T-cell (primary cell): ENCODE data around the gene ZNF502. TPM values are rescaled to one million over a fixed set of nuclear protein-coding genes. Genes with fewer than 3 reads are reported as not detected.

ENCODE experiments used
- ATAC-seq, 4 experiments: fragments of 200-7000 bp in 3 of 4; fragments of 150-1000 bp in 1 of 4; cut with Tn5 transposase; replicated peaks in 1 of 4; 1 replicate in 3 of 4; 2 replicates in 1 of 4; pipeline ENCODE4 v1.10.0; 2021; ENCODE audit warnings: moderate library complexity in 3 of 4, mild to moderate bottlenecking in 2 of 4, moderate number of reproducible peaks in 1 of 4
- CTCF ChIA-PET, 2 donors: fragments of 300-600 bp; sonication (Branson Sonifier 250); formaldehyde crosslinking; loops; one replicate each; lab custom pipeline; 2022; ENCODE audit warnings: antibody characterized with exemption in 2 of 2; lab: Charles Lee
- POLR2A ChIA-PET, 2 donors: fragments of 300-600 bp; sonication (Branson Sonifier 250); formaldehyde crosslinking; loops; one replicate each; lab custom pipeline; 2022; ENCODE audit warnings: antibody characterized with exemption in 2 of 2; lab: Charles Lee
- DNase-seq, 35 experiments: peaks; one replicate each; pipeline versions ENCODE4 v3.0.0 to v3.0.0-alpha.2; 2013 to 2023
- H3K27ac ChIP-seq: one replicate; pipeline ENCODE4 v1.5.1; 2013; ENCODE audit warnings: low read length
- H3K27me3 ChIP-seq, 2 experiments: replicated peaks in 1 of 2; 1 replicate in 1 of 2; 2 replicates in 1 of 2; pipeline versions ENCODE4 v1.6.1 to v1.7.0; 2013; ENCODE audit warnings: low read length in 1 of 2, mixed read lengths in 1 of 2; ENCODE audit not compliant: control insufficient read depth in 2 of 2, insufficient read depth in 2 of 2; ENCODE audit errors: extremely low read depth in 1 of 2
- H3K36me3 ChIP-seq, 2 donors: 1 replicate in 1 of 2; 2 replicates in 1 of 2; pipeline versions ENCODE4 v1.6.1 to v1.7.0; 2013; ENCODE audit warnings: low read length in 1 of 2; ENCODE audit not compliant: control insufficient read depth in 2 of 2, insufficient read depth in 1 of 2; ENCODE audit errors: extremely low read depth in 1 of 2
- H3K4me1 ChIP-seq, 2 experiments: 1 replicate in 1 of 2; 2 replicates in 1 of 2; pipeline versions ENCODE4 v1.6.1 to v1.7.0; 2013; ENCODE audit warnings: low read length in 2 of 2, mixed read lengths in 1 of 2; ENCODE audit not compliant: insufficient read depth in 2 of 2, control insufficient read depth in 1 of 2; ENCODE audit errors: extremely low read depth in 1 of 2
- H3K4me3 ChIP-seq, 2 donors: 1 replicate in 1 of 2; 2 replicates in 1 of 2; pipeline versions ENCODE4 v1.5.1 to v1.7.0; 2013; ENCODE audit warnings: mild to moderate bottlenecking in 2 of 2, low read length in 1 of 2, moderate library complexity in 1 of 2; ENCODE audit not compliant: control insufficient read depth in 1 of 2; ENCODE audit errors: extremely low read depth in 1 of 2
- H3K9me3 ChIP-seq: 2 replicates; pipeline ENCODE4 v1.7.0; 2013
- H3K27ac Mint-ChIP-seq, 2 donors: one replicate each; pipeline ENCODE4 v1.8.0; 2020 to 2021; ENCODE audit warnings: mild to moderate bottlenecking in 2 of 2, mixed read lengths in 2 of 2
- H3K27me3 Mint-ChIP-seq, 2 donors: one replicate each; pipeline ENCODE4 v1.8.0; 2021 to 2022; ENCODE audit warnings: mixed read lengths in 2 of 2
- H3K36me3 Mint-ChIP-seq: one replicate; pipeline ENCODE4 v1.8.0; 2021; ENCODE audit warnings: mixed read lengths
- H3K4me1 Mint-ChIP-seq, 3 donors: one replicate each; pipeline ENCODE4 v1.8.0; 2020 to 2022; ENCODE audit warnings: mixed read lengths in 3 of 3, mild to moderate bottlenecking in 1 of 3
- H3K4me3 Mint-ChIP-seq, 3 donors: one replicate each; pipeline ENCODE4 v1.8.0; 2020 to 2022; ENCODE audit warnings: mild to moderate bottlenecking in 3 of 3, mixed read lengths in 3 of 3, moderate library complexity in 3 of 3
- H3K9me3 Mint-ChIP-seq, 3 donors: one replicate each; pipeline ENCODE4 v1.8.0; 2020 to 2022; ENCODE audit warnings: mixed read lengths in 3 of 3
- WGBS: methylation state at CpG from one replicate; pipeline ENCODE4 v1.1.5; 2013; ENCODE audit warnings: missing lambda C conversion rate; ENCODE audit not compliant: insufficient coverage; 5-methylcytosine and 5-hydroxymethylcytosine counted together
- total RNA-seq, 35 experiments: library from RNA in 6 of 35; stranded (reverse) in 6 of 35; fragments of 120-200 nt in 1 of 35; gene quantifications; one replicate each; pipeline versions ENCODE4 v1.2.1 to v1.2.4 and lab custom pipeline; 2013 to 2026

ZNF502 gene
- total RNA-seq, 5 donors from 2014 or later (not counting 1 experiment from before 2014, with no cell fraction given) = 1.9 to 4.6 (median 2.7) TPM

GRCh38 chr3:44721231-44722102 is 9.0 kb downstream of the ZNF502 start:
- H3K27ac ChIP-seq = no peak overlapping the region
- H3K36me3 ChIP-seq = peaks cover 5 to 19% of the 10 kb centered on the region in 2 donors
- H3K9me3 ChIP-seq = peaks cover 29% of the 10 kb centered on the region
- H3K4me3 Mint-ChIP-seq = no peak overlapping the region
- no peaks in the 10 kb centered on the region for H3K4me1 ChIP-seq
- H3K9me3 Mint-ChIP-seq = peaks cover 22 to 78% (median 60%) of the 10 kb centered on the region in 3 donors
- H3K27me3 Mint-ChIP-seq = no peaks in the 10 kb centered on the region
- no peaks in the 10 kb centered on the region for H3K27me3 ChIP-seq
- no peak for ATAC-seq
- H3K36me3 Mint-ChIP-seq = peaks cover 55% of the 10 kb centered on the region
- CTCF ChIA-PET = no interaction called here
- no peak overlapping the region for H3K4me3 ChIP-seq
- no CpG with 5 or more reads among the region's 10 CpGs for WGBS
- POLR2A ChIA-PET = no interaction called here
- no peak overlapping the region for H3K27ac Mint-ChIP-seq
- no peaks in the 10 kb centered on the region for H3K4me1 Mint-ChIP-seq
- DNase-seq = no peak

GRCh38 chr3:44722103-44722401 is 9.6 kb downstream of the ZNF502 start:
- H3K4me1 ChIP-seq = no peaks in the 10 kb centered on the region
- peaks cover 5 to 19% of the 10 kb centered on the region in 2 donors for H3K36me3 ChIP-seq
- H3K36me3 Mint-ChIP-seq = peaks cover 50% of the 10 kb centered on the region
- no peak overlapping the region for H3K4me3 ChIP-seq
- H3K27ac ChIP-seq = no peak overlapping the region
- no CpG with 5 or more reads among the region's 1 CpG for WGBS
- ATAC-seq = no peak
- H3K27ac Mint-ChIP-seq = no peak overlapping the region
- peaks cover 22 to 73% (median 56%) of the 10 kb centered on the region in 3 donors for H3K9me3 Mint-ChIP-seq
- H3K27me3 ChIP-seq = no peaks in the 10 kb centered on the region
- no peaks in the 10 kb centered on the region for H3K27me3 Mint-ChIP-seq
- CTCF ChIA-PET = no interaction called here
- peaks cover 29% of the 10 kb centered on the region for H3K9me3 ChIP-seq
- no peak overlapping the region for H3K4me3 Mint-ChIP-seq
- no peak for DNase-seq
- POLR2A ChIA-PET = no interaction called here
- H3K4me1 Mint-ChIP-seq = no peaks in the 10 kb centered on the region

GRCh38 chr3:44729384-44729910 is 17.0 kb downstream of the ZNF502 start, which contains the start of gene ZNF501:
TSS of gene ZNF501 (plus strand) at chr3:44729635. CDS start at chr3:44734422, 4,787 bp downstream.
- peaks cover 0 to 16% of the 10 kb centered on the region in 2 donors for H3K36me3 ChIP-seq
- Mint-ChIP-seq H3K27ac (peak within 1 kb of the TSS; percentile 74 to 81), H3K36me3 (peaks cover 51% of the 10 kb centered on the region), H3K27me3 (no peaks in the 10 kb centered on the region), H3K4me3 (peak within 1 kb of the TSS; percentile 88 to 98 (median 91)), H3K4me1 (peaks cover 15 to 16% (median 16%) of the 10 kb centered on the region in 3 donors), H3K9me3 (peaks cover 27 to 74% (median 49%) of the 10 kb centered on the region in 3 donors)
- peaks cover 2 to 11% of the 10 kb centered on the region in 2 experiments for H3K4me1 ChIP-seq
- ATAC-seq (peak; percentile 94 to 98 (median 96)), DNase-seq (peak; percentile 63 to 90 (median 77))
- ChIA-PET CTCF (interaction anchor here (0.5 to 1.0 kb wide), 2 partner anchors 32 to 324 kb away, joined by 5 to 7 read pairs; partner anchors contain the start of genes KIAA1143 (in 1 of the 2) and KIF15 (in 1 of the 2)), POLR2A (interaction anchor here in 1 of 2 donors (0.6 kb wide), 1 partner anchor 32 kb away, joined by 3 read pairs; the partner anchor contains the start of genes KIAA1143 and KIF15)
- H3K27ac ChIP-seq = no peak within 1 kb of the TSS
- peak within 1 kb of the TSS; percentile 68 to 90 for H3K4me3 ChIP-seq
- H3K27me3 ChIP-seq = no peaks in the 10 kb centered on the region
- WGBS = 2% methylated on average over 40 of the region's 46 CpGs
- peaks cover 10% of the 10 kb centered on the region for H3K9me3 ChIP-seq

DNA sequence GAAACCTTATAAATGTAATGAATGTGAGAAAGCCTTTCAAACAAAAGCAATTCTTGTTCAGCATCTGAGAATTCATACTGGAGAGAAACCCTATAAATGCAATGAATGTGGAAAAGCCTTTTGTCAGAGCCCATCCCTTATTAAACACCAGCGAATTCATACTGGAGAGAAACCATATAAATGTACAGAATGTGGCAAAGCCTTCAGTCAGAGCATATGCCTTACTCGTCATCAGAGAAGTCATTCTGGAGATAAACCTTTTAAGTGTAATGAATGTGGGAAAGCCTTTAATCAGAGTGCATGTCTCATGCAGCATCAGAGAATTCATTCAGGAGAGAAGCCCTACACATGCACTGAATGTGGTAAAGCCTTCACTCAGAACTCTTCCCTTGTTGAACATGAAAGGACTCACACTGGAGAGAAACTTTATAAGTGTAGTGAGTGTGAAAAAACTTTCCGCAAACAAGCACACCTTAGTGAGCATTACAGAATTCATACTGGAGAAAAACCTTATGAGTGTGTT is 22.2 kb downstream of the ZNF502 start:
- DNase-seq = no peak
- ChIA-PET POLR2A (no interaction called here), CTCF (no interaction called here)
- Mint-ChIP-seq H3K36me3 (peaks cover 53% of the 10 kb centered on the region), H3K4me3 (no peak overlapping the region), H3K4me1 (peaks cover 6 to 7% (median 7%) of the 10 kb centered on the region in 3 donors), H3K27ac (no peak overlapping the region), H3K27me3 (no peaks in the 10 kb centered on the region), H3K9me3 (peaks cover 22 to 79% (median 57%) of the 10 kb centered on the region in 3 donors)
- Histone ChIP-seq H3K27me3 (no peaks in the 10 kb centered on the region), H3K9me3 (peaks cover 11% of the 10 kb centered on the region), H3K27ac (no peak overlapping the region), H3K36me3 (peaks cover 0 to 16% of the 10 kb centered on the region in 2 donors), H3K4me3 (peak overlapping the region in 1 of 2 donors; percentile 36), H3K4me1 (peaks cover 2% of the 10 kb centered on the region in 2 experiments)
- no CpG with 5 or more reads among the region's 3 CpGs for WGBS
- no peak for ATAC-seq

DNA sequence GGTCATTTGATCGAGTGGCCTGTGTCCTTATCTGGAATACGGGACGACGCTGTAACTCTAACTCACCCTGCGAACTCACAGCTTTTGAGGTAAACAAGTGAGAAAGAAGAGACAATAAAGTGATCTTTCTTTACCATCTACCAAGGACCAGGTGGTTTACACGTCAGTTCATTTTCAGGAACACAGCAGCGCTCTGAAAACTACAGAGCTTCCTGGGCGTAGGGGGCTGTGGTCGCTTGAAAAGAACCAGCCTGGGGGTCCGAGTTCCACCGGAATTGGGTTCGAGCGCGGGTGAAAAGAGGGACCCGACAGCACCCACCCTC is 48.6 kb downstream of the ZNF502 start:
- Histone ChIP-seq H3K9me3 (peaks cover 5% of the 10 kb centered on the region), H3K4me1 (peaks cover 11 to 16% of the 10 kb centered on the region in 2 experiments), H3K27me3 (no peaks in the 10 kb centered on the region), H3K36me3 (peaks cover 4 to 5% of the 10 kb centered on the region in 2 donors), H3K4me3 (peak overlapping the region; percentile 89 to 99), H3K27ac (peak overlapping the region; percentile 77)
- Mint-ChIP-seq H3K4me3 (peak overlapping the region; percentile 85 to 89 (median 85)), H3K27me3 (no peaks in the 10 kb centered on the region), H3K9me3 (peaks cover 0 to 18% (median 9%) of the 10 kb centered on the region in 3 donors), H3K36me3 (peaks cover 31% of the 10 kb centered on the region), H3K27ac (peak overlapping the region; percentile 77 to 80), H3K4me1 (peaks cover 34 to 38% (median 34%) of the 10 kb centered on the region in 3 donors)
- CTCF ChIA-PET = interaction anchor here (0.6 to 1.4 kb wide), 2 partner anchors 50 to 247 kb away, joined by 3 to 6 read pairs; no protein-coding TSS in a partner anchor
- peak in 3 of 4 experiments; percentile 5 to 15 (median 8) for ATAC-seq
- POLR2A ChIA-PET = interaction anchor here in 1 of 2 donors (1.2 kb wide), 1 partner anchor 215 kb away, joined by 3 read pairs; the partner anchor contains the start of genes EXOSC7 and ZDHHC3
- DNase-seq = peak in 2 of 35 experiments; percentile 1
- WGBS = 3% methylated on average over 7 of the region's 15 CpGs
